ENCODE results near the gene BRD9. TPM values are rescaled to one million over a fixed set of nuclear protein-coding genes. Genes with fewer than 3 reads are reported as not detected.

BRD9 gene
- total and polyA plus RNA-seq, 2 donors (not counting 3 experiments of a cell fraction or from before 2014, with no cell fraction given), result 17.6 to 67.6 TPM

- Histone ChIP-seq H4K20me1 (replicated peaks; ENCODE audit: control insufficient read depth, extremely low read depth, insufficient read depth, low read length) (no peaks in the 10 kb centered on the region), H3K27me3 (ENCODE audit: control insufficient read depth in 2 of 2, insufficient read depth in 2 of 2, low read length in 2 of 2) (no peaks in the 10 kb centered on the region), H3K4me3 (replicated peaks in 1 of 3; ENCODE audit: insufficient read depth in 1 of 3, low read depth in 1 of 3, low read length in 3 of 3) (no peak overlapping the region), H3K4me1 (ENCODE audit: control insufficient read depth, extremely low read depth, insufficient read depth, low read length) (no peaks in the 10 kb centered on the region), H2AFZ (ENCODE audit: low read depth, low read length) (no peak overlapping the region), H3K9ac (replicated peaks; ENCODE audit: extremely low read depth, insufficient read depth, low read length) (no peak overlapping the region), H3K79me2 (ENCODE audit: control insufficient read depth, insufficient read depth, low read length) (peaks cover 42% of the 10 kb centered on the region), H3K27ac (ENCODE audit: insufficient read depth, low read depth, low read length) (no peak overlapping the region), H3K9me1 (replicated peaks; ENCODE audit: control insufficient read depth, extremely low read depth, insufficient read depth, low read length) (no peaks in the 10 kb centered on the region), H3K36me3 (ENCODE audit: control insufficient read depth in 2 of 2, extremely low read depth in 1 of 2, insufficient read depth in 2 of 2, low read length in 2 of 2) (peaks cover 25 to 69% of the 10 kb centered on the region in 2 experiments), H3K9me3 (replicated peaks; ENCODE audit: control insufficient read depth, insufficient read depth, low read length) (no peaks in the 10 kb centered on the region), H3K4me2 (ENCODE audit: insufficient read depth, low read length) (no peak overlapping the region)
- intact Hi-C loops (cut with micrococcal nuclease) (no loop called here), dilution Hi-C loops (cut with MboI; ENCODE audit: extremely low pct_ligation_motif_present, low sequenced_read_pairs) (no loop called here)
- ChIA-PET POLR2A (no interaction called here), CTCF (no interaction called here)
- no peak for TF ChIP-seq POLR2AphosphoS5 (IDR thresholded peaks at IDR 0.05; ENCODE audit: insufficient read depth, low read depth, low read length)
- TF ChIP-seq FOS (IDR thresholded peaks at IDR 0.05; ENCODE audit: borderline replicate concordance, insufficient read depth, low read length), result no peak
- TF ChIP-seq, protein P1, sequence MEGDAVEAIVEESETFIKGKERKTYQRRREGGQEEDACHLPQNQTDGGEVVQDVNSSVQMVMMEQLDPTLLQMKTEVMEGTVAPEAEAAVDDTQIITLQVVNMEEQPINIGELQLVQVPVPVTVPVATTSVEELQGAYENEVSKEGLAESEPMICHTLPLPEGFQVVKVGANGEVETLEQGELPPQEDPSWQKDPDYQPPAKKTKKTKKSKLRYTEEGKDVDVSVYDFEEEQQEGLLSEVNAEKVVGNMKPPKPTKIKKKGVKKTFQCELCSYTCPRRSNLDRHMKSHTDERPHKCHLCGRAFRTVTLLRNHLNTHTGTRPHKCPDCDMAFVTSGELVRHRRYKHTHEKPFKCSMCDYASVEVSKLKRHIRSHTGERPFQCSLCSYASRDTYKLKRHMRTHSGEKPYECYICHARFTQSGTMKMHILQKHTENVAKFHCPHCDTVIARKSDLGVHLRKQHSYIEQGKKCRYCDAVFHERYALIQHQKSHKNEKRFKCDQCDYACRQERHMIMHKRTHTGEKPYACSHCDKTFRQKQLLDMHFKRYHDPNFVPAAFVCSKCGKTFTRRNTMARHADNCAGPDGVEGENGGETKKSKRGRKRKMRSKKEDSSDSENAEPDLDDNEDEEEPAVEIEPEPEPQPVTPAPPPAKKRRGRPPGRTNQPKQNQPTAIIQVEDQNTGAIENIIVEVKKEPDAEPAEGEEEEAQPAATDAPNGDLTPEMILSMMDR (IDR thresholded peaks at IDR 0.05; ENCODE audit: extremely low read depth in 1 of 2, insufficient read depth in 1 of 2, low read depth in 1 of 2, low read length in 2 of 2), result no peak
- no peak for TF ChIP-seq EZH2 (IDR thresholded peaks at IDR 0.05; ENCODE audit: borderline replicate concordance, low read depth, low read length, severe bottlenecking)
- TF ChIP-seq, protein P2, sequence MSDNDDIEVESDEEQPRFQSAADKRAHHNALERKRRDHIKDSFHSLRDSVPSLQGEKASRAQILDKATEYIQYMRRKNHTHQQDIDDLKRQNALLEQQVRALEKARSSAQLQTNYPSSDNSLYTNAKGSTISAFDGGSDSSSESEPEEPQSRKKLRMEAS (IDR thresholded peaks at IDR 0.05; ENCODE audit: insufficient read depth, insufficient read length), result no peak
- no peak for TF ChIP-seq JUN (IDR thresholded peaks at IDR 0.05; ENCODE audit: borderline replicate concordance, insufficient read depth, insufficient read length, low read depth)
- TF ChIP-seq GATA2 (IDR thresholded peaks at IDR 0.05; ENCODE audit: insufficient read depth, insufficient read length, low read depth, low read length), result no peak
- no peak for TF ChIP-seq MYC (IDR thresholded peaks at IDR 0.05; ENCODE audit: low read depth, low read length)
- TF ChIP-seq POLR2A (IDR thresholded peaks at IDR 0.05; ENCODE audit: low read depth, low read length), result no peak
- no TSS peak for BruUV-seq (replicated peaks)
- no peak for FAIRE-seq
- DNase-seq (ENCODE audit: low read depth, low spot score), result no peak
These were observed 11.1 kb downstream of the BRD9 start for GRCh38 chr5:881551-881935.

Data from endothelial cell of umbilical vein (primary cell).